GM23248 (cell line): ENCODE data around the gene RNF11.

Experiments used
- EZH2 ChIP-seq: fragments of 200-600 bp; sonication (generic); IDR thresholded peaks from 2 replicates; pipeline ENCODE4 v1.6.1; 2018; ENCODE audit warnings: antibody characterized with exemption, mild to moderate bottlenecking; ENCODE audit not compliant: insufficient read depth, poor library complexity, severe bottlenecking
- EZH2phosphoT487 ChIP-seq: fragments of 200-600 bp; sonication (generic); IDR thresholded peaks from 2 replicates; pipeline ENCODE4 v1.6.1; 2018; ENCODE audit warnings: antibody characterized with exemption, moderate library complexity, mild to moderate bottlenecking, low read depth; ENCODE audit not compliant: insufficient read depth

GRCh38 chr1:51296383-51297357, 60.6 kb downstream of the RNF11 start:
- no peak for TF ChIP-seq EZH2phosphoT487
- no peak for TF ChIP-seq EZH2
